Ecto neural progenitor cell (in vitro differentiated cells): ENCODE measurements around the gene CDHR2.
"Not testable (repeated sequence)": the region's sequence is repeated elsewhere in the genome, so short reads cannot be mapped to it uniquely, and the experiment has no call there.

Source experiments
- DNase-seq: peaks from one replicate; pipeline ENCODE4 v3.0.0-alpha.2; 2018; ENCODE audit warnings: low spot score

Gene CDHR2

GRCh38 chr5:176541338-176542134 is 7.6 kb upstream of the CDHR2 start:
- no peak for DNase-seq

- DNase-seq, result no peak
Measured at GRCh38 chr5:176542135-176542595, 7.0 kb upstream of the CDHR2 start.

DNA sequence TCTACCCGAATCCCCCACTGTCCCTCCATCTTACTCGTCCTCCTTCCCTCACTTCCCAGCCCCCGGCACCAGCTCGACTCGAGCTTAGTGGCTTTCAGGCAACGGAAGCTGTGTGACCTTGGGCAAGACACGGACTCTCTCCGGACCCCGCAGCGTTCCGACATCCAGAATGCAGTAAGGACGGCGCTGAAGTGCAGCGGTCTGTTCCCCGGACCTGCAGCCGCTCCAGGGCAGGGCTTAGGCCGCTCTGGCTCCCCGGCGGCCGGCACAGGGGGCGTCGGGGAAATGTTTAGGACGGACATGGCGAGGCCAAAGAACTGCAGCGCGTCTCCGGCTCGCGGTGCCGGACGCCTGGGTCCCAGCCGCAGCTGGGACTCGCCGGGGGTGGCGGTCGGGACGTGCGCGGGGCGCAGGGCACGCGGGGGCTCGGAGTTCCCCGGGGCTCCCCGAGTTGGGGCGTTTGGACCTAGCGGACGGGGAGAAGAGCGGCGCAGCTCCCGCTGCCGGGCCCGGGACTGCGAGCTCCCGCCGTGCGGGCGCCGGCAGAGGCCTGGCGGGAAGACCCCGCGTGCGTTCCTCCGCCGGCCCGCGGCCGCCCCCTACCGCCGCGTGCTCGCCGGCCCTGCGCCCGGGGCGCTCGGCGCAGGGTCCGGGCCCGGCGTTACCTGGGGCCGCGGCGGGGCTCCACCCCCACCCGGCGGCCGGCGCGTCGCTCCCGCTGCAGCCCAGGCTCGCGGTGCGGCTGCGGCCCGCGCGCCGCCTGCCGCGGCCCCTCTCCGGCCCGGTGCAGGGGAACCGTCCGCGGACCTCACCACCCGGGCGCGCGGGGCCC is 6.3 kb upstream of the CDHR2 start:
- peak; percentile 67 for DNase-seq

DNA sequence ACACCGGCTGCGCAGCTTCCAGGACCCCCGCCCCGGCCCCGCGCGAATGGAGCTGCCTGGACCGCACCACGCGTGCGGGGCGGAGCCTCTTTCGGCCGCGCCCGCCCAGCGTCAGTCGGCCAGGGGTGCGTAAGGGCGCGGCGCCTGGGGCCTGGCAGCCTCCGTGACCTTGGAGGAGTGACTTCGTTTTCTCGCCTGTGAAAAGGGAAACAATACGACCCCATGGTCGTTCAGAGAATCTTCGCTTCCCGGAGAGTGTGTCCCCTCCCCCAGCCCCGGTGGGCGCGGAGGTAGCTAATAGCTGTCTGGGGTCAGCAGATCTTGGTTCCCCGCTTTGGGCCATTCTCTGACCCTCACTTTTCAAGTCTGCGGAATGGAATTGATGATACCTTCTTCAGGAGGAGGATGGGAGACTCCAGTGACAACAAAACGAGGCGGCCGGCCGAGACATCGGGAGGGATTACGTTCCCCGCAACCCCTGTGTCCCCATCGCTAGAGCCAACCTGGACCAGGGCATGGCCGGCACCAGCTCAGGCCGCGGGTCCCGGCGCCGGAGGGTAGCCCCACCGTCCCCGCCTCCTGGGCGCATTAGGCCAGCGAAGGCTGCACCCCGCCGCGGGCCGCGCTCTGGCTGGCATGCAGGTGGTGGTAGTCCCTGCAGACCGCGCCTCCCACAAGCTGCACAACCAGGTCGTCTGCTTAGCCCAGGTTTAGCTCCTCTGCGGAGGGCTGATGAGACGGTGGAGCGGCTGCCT is 5.5 kb upstream of the CDHR2 start:
- DNase-seq, result peak; percentile 64

DNA sequence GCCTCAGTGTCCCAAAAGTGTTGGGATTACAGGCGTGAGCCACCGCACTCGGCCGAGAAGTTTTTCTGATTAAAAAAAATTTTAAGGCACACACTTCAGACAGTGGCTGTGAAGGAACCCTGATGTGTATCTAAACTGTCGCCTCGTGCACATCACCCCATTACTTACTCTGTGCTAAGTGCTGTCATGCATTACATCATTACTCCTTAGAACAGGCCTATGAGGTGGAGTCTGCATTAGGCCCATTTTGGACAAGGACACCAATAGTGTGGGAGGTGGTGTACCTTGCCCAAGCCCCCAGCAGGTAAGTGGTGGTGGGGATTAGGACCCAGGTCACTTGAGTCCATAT is 3.8 kb upstream of the CDHR2 start:
- no peak for DNase-seq

- no peak for DNase-seq
Measured at GRCh38 chr5:176545737-176546509, 3.2 kb upstream of the CDHR2 start.

DNA sequence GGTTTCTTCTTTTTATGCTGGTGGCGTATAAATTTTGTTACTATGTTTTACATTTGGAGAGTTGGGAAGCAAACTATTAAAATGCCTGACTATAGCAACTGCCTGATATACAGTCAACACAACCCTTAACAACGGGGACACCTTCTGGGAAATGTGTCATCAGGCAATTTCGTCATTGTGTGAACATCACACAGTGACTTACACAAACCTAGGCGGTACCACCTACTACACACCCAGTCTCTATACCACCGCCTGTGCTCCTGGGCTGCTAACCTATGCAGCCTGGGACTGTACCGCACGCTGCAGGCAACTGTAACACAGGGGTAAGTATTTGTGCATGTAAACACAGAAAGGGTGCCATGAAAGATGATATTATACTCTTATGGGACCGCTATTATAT is 1.3 kb upstream of the CDHR2 start:
- DNase-seq, result no peak

- no peak for DNase-seq
Measured at GRCh38 chr5:176549871-176550270, 729 bp downstream of the CDHR2 start.

DNA sequence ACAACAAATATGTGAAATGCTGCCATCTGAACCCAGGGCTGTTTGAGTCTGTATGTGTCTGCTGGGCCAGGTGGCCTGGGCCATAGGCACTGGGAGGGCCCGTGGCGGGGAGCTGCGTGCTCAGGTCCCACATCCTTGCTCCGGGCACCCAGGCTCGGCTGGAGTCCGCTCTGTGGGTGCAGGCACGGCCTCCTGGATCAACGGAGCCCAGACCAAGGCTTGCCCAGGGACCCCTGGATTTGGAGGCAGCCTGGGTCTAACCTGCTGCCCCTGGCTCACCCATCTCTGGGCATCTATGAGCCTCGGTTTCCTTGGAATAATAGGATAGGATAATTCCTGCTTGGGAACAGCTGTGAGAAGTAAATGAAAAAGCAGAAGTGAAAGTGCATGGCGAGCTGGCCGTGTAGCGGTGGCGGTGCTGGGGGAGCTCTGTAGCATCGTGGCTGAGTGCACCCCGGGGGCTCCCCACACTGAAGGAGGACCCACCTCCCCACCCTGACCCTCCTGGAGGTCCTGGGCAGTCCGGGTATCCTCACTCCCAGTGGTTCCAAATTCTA is 1.2 kb downstream of the CDHR2 start:
- no peak for DNase-seq

- DNase-seq, result not testable (repeated sequence)
Measured at GRCh38 chr5:176550937-176551336, 1.8 kb downstream of the CDHR2 start.

DNA sequence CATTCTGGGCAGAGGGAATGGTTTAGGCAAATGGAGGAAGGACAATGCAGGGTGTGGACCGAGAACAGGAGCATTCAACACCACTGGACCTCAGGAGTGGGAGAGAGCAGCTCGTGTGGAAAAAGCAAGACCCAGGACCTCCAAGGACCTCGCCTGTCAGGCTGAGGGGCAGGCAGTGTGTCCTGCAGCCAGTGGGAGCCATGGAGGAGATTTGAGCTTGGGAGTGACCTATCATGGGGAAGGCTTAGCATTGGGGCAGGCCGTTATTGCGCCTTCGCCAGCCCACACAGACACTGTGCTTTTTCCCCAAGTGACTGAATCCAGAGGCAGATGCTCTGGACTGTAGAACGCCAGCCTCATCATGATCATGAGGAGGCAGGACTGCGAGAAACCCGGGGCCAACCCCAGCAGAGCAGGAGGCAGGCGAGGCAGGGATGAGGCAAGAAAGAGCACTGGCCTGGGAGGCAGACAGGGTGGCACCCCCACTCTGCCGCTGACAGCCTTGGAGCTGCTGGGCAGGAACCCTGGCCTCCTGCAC is 3.3 kb downstream of the CDHR2 start:
- DNase-seq, result no peak

DNA sequence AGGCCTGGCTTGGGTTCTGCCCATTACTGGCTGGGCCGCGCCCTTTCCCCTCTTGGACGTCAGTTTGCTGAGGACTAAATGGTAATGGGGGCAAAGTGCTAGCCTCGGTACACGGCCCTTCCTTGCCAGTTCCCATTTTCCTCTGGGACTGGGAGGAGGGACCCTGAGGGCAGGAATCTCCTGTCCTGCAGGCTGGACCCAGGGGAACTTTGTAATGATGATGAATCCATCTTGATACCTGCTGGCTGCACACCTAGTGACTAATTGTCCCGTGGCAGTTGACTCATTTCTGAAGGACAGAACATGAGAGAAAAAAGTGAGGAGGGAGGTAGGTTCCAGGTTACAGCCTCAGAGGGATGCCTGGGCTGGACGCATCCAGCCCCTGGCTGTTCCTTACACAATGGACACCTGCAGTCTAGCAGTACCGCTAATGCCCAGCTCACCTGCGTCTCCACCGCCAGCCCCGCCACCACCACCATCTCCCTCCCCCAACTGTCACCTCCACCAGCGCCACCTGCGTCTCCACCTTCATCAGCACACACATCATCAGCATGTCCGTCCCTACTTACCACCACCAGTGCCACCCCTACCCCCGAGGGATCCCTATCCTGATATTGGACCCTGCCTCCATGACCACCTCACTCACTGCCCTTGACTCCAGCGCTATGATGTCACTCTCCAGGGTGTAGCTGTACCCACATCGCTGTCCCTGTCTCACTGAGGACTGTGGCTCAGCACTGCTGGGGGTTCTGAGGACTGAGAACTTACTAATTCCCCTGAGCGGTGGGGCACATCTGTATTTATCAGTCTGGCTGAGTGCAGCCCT is 4.3 kb downstream of the CDHR2 start:
- no peak for DNase-seq

GRCh38 chr5:176557846-176558245 is 8.7 kb downstream of the CDHR2 start:
- no peak for DNase-seq

- DNase-seq, result no peak
Measured at GRCh38 chr5:176559683-176560082, 10.5 kb downstream of the CDHR2 start.

DNA sequence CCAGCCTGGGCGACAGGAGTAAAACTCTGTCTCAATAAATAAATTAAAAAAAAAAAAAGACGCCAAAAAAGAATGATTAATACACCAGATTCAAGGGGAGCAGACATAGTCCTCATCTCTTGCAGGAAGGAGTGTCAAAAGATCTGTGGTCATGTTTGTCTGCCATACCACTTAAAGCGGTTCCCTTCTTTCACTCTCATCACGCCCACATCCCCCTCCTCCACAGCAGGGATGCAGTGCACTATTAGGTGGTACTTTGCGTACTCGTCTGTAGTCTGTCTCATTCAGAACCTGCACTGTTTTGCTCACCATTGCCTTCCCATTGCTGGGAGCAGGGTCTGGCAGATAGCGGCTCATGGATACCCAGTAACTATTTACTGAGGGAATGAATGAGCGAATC is 11.2 kb downstream of the CDHR2 start:
- no peak for DNase-seq

- DNase-seq, result no peak
Measured at GRCh38 chr5:176561259-176561658, 12.1 kb downstream of the CDHR2 start.

DNA sequence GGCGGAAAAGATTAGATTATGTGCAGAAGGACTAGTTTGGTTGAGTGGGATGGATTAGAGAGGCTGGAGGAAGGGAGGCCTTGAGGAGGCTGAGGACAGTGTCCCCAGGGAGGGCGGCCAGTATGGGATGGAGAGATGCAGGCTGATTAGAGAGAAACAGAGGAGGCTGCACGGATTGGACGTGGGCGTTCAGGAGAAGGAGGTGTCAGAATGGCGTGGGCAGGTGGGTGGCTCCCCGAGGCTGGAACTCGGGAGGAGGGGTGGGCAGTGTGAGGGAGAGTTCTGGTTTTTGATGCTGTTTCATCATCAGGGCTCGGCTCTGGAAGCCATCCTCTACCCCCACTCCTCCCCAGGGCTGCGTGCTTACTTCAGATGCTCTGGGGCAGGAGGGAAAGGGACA is 13.0 kb downstream of the CDHR2 start:
- no peak for DNase-seq

- no peak for DNase-seq
Measured at GRCh38 chr5:176564002-176564401, 14.9 kb downstream of the CDHR2 start.

- DNase-seq, result no peak
Measured at GRCh38 chr5:176565760-176566288, 16.7 kb downstream of the CDHR2 start.

DNA sequence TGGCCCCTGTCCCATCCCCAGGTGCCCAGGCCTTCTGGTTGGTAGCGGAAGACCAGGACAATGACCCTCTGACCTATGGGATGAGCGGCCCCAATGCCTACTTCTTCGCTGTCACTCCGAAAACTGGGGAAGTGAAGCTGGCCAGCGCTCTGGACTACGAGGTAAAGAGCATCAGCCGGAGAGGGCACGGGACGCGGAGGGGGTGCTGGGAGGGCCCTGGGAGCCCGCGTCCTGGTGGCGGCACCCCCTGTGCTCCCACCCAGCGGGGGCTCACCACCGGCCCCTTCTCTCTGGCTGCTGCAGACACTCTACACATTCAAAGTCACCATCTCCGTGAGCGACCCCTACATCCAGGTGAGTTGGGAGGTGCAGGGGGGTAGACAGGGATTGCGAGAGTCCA is 19.5 kb downstream of the CDHR2 start:
- no peak for DNase-seq
